ENCODE measurements around the gene TRAPPC3L.
A peak's percentile ranks its signal among the peaks of the same experiment; 100 is the strongest.

Gene TRAPPC3L

DNA sequence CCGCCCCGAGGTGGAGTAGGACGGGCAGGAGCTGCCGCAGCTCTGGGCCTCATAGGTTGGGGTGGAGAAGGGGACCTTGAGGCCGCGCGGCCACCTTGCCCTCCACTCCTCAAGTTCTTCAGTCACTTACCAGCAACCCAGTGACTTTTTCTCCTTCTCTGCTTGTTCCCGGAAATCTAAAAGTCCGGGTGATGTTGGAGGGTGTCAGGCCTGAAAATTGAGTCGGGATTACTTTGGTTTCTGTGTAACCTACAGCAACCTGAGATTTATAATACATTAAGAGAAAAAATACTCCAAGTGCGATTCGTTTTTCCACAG, 26.2 kb upstream of the TRAPPC3L start:
- ATAC-seq (ENCODE audit: insufficient read depth, low read depth) = no peak
- Histone ChIP-seq H3K27ac (ENCODE audit: low read length) (peak overlapping the region; percentile 84), H4K20me1 (ENCODE audit: insufficient read depth, low read length) (peaks cover 22% of the 10 kb centered on the region; the same call in 1 of the 2 replicates), H3K9ac (ENCODE audit: low read depth, low read length) (peak overlapping the region; percentile 83), H3K4me1 (ENCODE audit: insufficient read depth, low read length) (peaks cover 37% of the 10 kb centered on the region), H3K4me2 (ENCODE audit: insufficient read depth, low read length) (peak overlapping the region; percentile 71), H3K9me3 (ENCODE audit: insufficient read depth, low read length, severe bottlenecking) (no peaks in the 10 kb centered on the region), H3K27me3 (ENCODE audit: insufficient read depth, low read length, poor library complexity) (no peaks in the 10 kb centered on the region), H3K36me3 (ENCODE audit: insufficient read depth, low read length) (peaks cover 25% of the 10 kb centered on the region; the same call in 1 of the 2 replicates), H3K79me2 (ENCODE audit: insufficient read depth, low read length) (peaks cover 65% of the 10 kb centered on the region), H2AFZ (ENCODE audit: low read depth, low read length) (peak overlapping the region; percentile 99), H3K4me3 (ENCODE audit: low read depth in 1 of 2, low read length in 2 of 2) (peak overlapping the region; percentile 70 to 95)
- no peak for DNase-seq
- TF ChIP-seq CTCF (IDR thresholded peaks at IDR 0.05; ENCODE audit: borderline replicate concordance, extremely low read depth, low read length, poor library complexity, severe bottlenecking) (no peak), EZH2 (IDR thresholded peaks at IDR 0.05; ENCODE audit: borderline replicate concordance, low read depth, low read length, severe bottlenecking) (no peak)

GRCh38 chr6:116570856-116571682, 25.6 kb upstream of the TRAPPC3L start, which contains the start of gene RWDD1:
Gene RWDD1, plus strand, starts transcription at chr6:116571504. Its CDS starts 79 bp downstream, at chr6:116571583.
- DNase-seq = peak; percentile 99
- Histone ChIP-seq H3K4me1 (ENCODE audit: insufficient read depth, low read length) (peaks cover 37% of the 10 kb centered on the region), H3K4me2 (ENCODE audit: insufficient read depth, low read length) (peak within 1 kb of the TSS; percentile 71), H3K9me3 (ENCODE audit: insufficient read depth, low read length, severe bottlenecking) (no peaks in the 10 kb centered on the region), H3K36me3 (ENCODE audit: insufficient read depth, low read length) (peaks cover 19% of the 10 kb centered on the region; the same call in 1 of the 2 replicates), H3K27ac (ENCODE audit: low read length) (peak within 1 kb of the TSS; percentile 84), H3K27me3 (ENCODE audit: insufficient read depth, low read length, poor library complexity) (no peaks in the 10 kb centered on the region), H3K79me2 (ENCODE audit: insufficient read depth, low read length) (peaks cover 59% of the 10 kb centered on the region), H3K4me3 (ENCODE audit: low read depth in 1 of 2, low read length in 2 of 2) (peak within 1 kb of the TSS; percentile 81 to 95), H2AFZ (ENCODE audit: low read depth, low read length) (peak within 1 kb of the TSS; percentile 99), H4K20me1 (ENCODE audit: insufficient read depth, low read length) (peaks cover 16% of the 10 kb centered on the region; the same call in 1 of the 2 replicates), H3K9ac (ENCODE audit: low read depth, low read length) (peak within 1 kb of the TSS; percentile 83)
- TF ChIP-seq EZH2 (IDR thresholded peaks at IDR 0.05; ENCODE audit: borderline replicate concordance, low read depth, low read length, severe bottlenecking) (no peak), CTCF (IDR thresholded peaks at IDR 0.05; ENCODE audit: borderline replicate concordance, extremely low read depth, low read length, poor library complexity, severe bottlenecking) (no peak)
- peak; percentile 95 for ATAC-seq (ENCODE audit: insufficient read depth, low read depth)

- H3K9me3 ChIP-seq (ENCODE audit: insufficient read depth, low read length, severe bottlenecking) = no peaks in the 10 kb centered on the region
- H3K4me1 ChIP-seq (ENCODE audit: insufficient read depth, low read length) = peaks cover 36% of the 10 kb centered on the region
- H3K27me3 ChIP-seq (ENCODE audit: insufficient read depth, low read length, poor library complexity) = no peaks in the 10 kb centered on the region
- H3K36me3 ChIP-seq (ENCODE audit: insufficient read depth, low read length) = 0 out of 2 replicates have a peak, but pooled peaks cover 1% of the 10 kb centered on the region
- TF ChIP-seq CTCF (IDR thresholded peaks at IDR 0.05; ENCODE audit: borderline replicate concordance, extremely low read depth, low read length, poor library complexity, severe bottlenecking) (no peak), EZH2 (IDR thresholded peaks at IDR 0.05; ENCODE audit: borderline replicate concordance, low read depth, low read length, severe bottlenecking) (no peak)
- H2AFZ ChIP-seq (ENCODE audit: low read depth, low read length) = no peak overlapping the region
- peak overlapping the region; percentile 71 for H3K4me2 ChIP-seq (ENCODE audit: insufficient read depth, low read length)
- H3K4me3 ChIP-seq (ENCODE audit: low read depth in 1 of 2, low read length in 2 of 2) = no peak overlapping the region
- H3K79me2 ChIP-seq (ENCODE audit: insufficient read depth, low read length) = peaks cover 39% of the 10 kb centered on the region
- no peak for ATAC-seq (ENCODE audit: insufficient read depth, low read depth)
- H3K27ac ChIP-seq (ENCODE audit: low read length) = no peak overlapping the region
- no peak for DNase-seq
- no peak overlapping the region for H3K9ac ChIP-seq (ENCODE audit: low read depth, low read length)
- peaks cover 13% of the 10 kb centered on the region; the same call in 1 of the 2 replicates for H4K20me1 ChIP-seq (ENCODE audit: insufficient read depth, low read length)
Measured at GRCh38 chr6:116568821-116569755, 23.6 kb upstream of the TRAPPC3L start.
